Measurements from ENCODE around the gene APPL2.

The APPL2 gene

GRCh38 chr12:105228966-105229365, 7.0 kb downstream of the APPL2 start:
- TF ChIP-seq CTCF (IDR thresholded peaks at IDR 0.05; ENCODE audit: low read length, missing control alignments) = no peak
- no peak overlapping the region for H3K4me3 ChIP-seq (replicated peaks; ENCODE audit: low read depth, low read length)
- DNase-seq (ENCODE audit: low read depth) = no peak

- peak; percentile 79 for DNase-seq (ENCODE audit: low read depth)
- no peak for TF ChIP-seq CTCF (IDR thresholded peaks at IDR 0.05; ENCODE audit: low read length, missing control alignments)
- H3K4me3 ChIP-seq (replicated peaks; ENCODE audit: low read depth, low read length) = no peak overlapping the region
Measured at GRCh38 chr12:105228494-105228893, 7.5 kb downstream of the APPL2 start.

- TF ChIP-seq CTCF (IDR thresholded peaks at IDR 0.05; ENCODE audit: low read length, missing control alignments) = no peak
- no peak for DNase-seq (ENCODE audit: low read depth)
- H3K4me3 ChIP-seq (replicated peaks; ENCODE audit: low read depth, low read length) = no peak overlapping the region
Measured at GRCh38 chr12:105227879-105228278, 8.1 kb downstream of the APPL2 start.

- H3K4me3 ChIP-seq (replicated peaks; ENCODE audit: low read depth, low read length) = peak overlapping the region; percentile 19
- peak; percentile 90 for DNase-seq (ENCODE audit: low read depth)
Measured at GRCh38 chr12:105226219-105226618, 9.8 kb downstream of the APPL2 start.

GRCh38 chr12:105225505-105226015, 10.4 kb downstream of the APPL2 start:
- no peak for TF ChIP-seq CTCF (IDR thresholded peaks at IDR 0.05; ENCODE audit: low read length, missing control alignments)
- no peak overlapping the region for H3K4me3 ChIP-seq (replicated peaks; ENCODE audit: low read depth, low read length)
- DNase-seq (ENCODE audit: low read depth) = no peak

More at GRCh38 chr12:105226219-105226618, 9.8 kb downstream of the APPL2 start:
- TF ChIP-seq CTCF (IDR thresholded peaks at IDR 0.05; ENCODE audit: low read length, missing control alignments) = no peak

- no peak for DNase-seq (ENCODE audit: low read depth)
- H3K4me3 ChIP-seq (replicated peaks; ENCODE audit: low read depth, low read length) = no peak overlapping the region
- TF ChIP-seq CTCF (IDR thresholded peaks at IDR 0.05; ENCODE audit: low read length, missing control alignments) = no peak
Measured at GRCh38 chr12:105224399-105224798, 11.6 kb downstream of the APPL2 start.

- no peak overlapping the region for H3K4me3 ChIP-seq (replicated peaks; ENCODE audit: low read depth, low read length)
- DNase-seq (ENCODE audit: low read depth) = no peak
- no peak for TF ChIP-seq CTCF (IDR thresholded peaks at IDR 0.05; ENCODE audit: low read length, missing control alignments)
Measured at GRCh38 chr12:105223884-105224283, 12.1 kb downstream of the APPL2 start.

Data from fibroblast of pulmonary artery (primary cell).